ENCODE results near the gene TRIM31. TPM values are rescaled to one million over a fixed set of nuclear protein-coding genes. Genes with fewer than 3 reads are reported as not detected.

TRIM31 gene
- total and polyA plus RNA-seq, 7 donors = 0.36 to 133 (median 92.2) TPM; not detected in 2

DNA sequence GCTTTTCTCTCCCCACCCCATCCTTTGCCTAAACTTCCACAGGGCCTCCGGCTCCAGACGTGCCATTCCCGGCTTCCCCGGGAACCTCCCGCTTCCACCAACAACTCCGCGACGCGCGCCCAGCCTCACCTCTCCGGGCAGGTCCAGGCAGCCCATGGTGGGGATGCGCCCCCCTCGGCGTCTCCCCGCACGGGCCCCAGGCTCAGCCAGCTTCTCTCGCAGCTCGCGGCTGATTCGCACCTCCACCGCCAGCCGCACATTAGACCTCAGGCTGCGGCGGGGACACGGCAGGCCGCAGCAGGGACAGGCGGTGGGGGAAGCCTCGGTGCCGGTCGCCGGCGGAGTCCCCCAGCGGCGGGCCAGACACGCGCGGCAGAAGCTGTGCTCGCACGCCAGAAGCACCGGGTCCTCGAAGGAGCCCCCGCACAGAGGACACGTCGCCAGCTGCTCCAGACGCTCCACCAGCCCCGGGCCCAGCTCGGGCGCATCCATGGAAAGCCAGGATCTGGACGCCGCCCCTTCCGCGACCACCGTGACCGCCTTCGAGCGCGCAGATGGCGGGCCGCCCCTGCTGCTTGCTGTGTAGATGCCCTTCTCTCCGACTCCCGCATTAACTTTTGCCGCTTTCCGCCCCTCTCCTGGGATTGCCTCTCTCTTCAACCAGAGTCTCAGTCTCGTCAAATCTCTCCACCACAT lies 37.6 kb downstream of the TRIM31 start, which contains the start of gene RNF39:
Gene RNF39 (minus strand): TSS at position 676 of the 696 bp plus-strand sequence. CDS start 184 bp downstream, at position 492.
- intact Hi-C loops (cut with DNase I) = no loop called here
- no peaks in the 10 kb centered on the region for H3K9me3 ChIP-seq
- peaks cover 0 to 32% (median 28%) of the 10 kb centered on the region in 4 donors for H3K4me1 ChIP-seq
- peaks cover 0 to 4% (median 0%) of the 10 kb centered on the region in 4 donors for H3K36me3 ChIP-seq
- TF ChIP-seq POLR2A (IDR thresholded peaks at IDR 0.05) = no peak
- TF ChIP-seq, protein P1, sequence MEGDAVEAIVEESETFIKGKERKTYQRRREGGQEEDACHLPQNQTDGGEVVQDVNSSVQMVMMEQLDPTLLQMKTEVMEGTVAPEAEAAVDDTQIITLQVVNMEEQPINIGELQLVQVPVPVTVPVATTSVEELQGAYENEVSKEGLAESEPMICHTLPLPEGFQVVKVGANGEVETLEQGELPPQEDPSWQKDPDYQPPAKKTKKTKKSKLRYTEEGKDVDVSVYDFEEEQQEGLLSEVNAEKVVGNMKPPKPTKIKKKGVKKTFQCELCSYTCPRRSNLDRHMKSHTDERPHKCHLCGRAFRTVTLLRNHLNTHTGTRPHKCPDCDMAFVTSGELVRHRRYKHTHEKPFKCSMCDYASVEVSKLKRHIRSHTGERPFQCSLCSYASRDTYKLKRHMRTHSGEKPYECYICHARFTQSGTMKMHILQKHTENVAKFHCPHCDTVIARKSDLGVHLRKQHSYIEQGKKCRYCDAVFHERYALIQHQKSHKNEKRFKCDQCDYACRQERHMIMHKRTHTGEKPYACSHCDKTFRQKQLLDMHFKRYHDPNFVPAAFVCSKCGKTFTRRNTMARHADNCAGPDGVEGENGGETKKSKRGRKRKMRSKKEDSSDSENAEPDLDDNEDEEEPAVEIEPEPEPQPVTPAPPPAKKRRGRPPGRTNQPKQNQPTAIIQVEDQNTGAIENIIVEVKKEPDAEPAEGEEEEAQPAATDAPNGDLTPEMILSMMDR (IDR thresholded peaks at IDR 0.05) = no peak
- TF ChIP-seq POLR2AphosphoS5 (IDR thresholded peaks at IDR 0.05) = no peak
- TF ChIP-seq EP300 (IDR thresholded peaks at IDR 0.05) = no peak
- no peak for DNase-seq
- H3K4me3 ChIP-seq = peak within 1 kb of the TSS in 3 of 4 donors; percentile 7 to 11 (median 9)
- peaks cover 26 to 86% (median 70%) of the 10 kb centered on the region in 3 donors for H3K27me3 ChIP-seq
- 2% methylated on average over 64 of the region's 64 CpGs for WGBS, 2 donors
- H3K27ac ChIP-seq = no peak within 1 kb of the TSS

DNA sequence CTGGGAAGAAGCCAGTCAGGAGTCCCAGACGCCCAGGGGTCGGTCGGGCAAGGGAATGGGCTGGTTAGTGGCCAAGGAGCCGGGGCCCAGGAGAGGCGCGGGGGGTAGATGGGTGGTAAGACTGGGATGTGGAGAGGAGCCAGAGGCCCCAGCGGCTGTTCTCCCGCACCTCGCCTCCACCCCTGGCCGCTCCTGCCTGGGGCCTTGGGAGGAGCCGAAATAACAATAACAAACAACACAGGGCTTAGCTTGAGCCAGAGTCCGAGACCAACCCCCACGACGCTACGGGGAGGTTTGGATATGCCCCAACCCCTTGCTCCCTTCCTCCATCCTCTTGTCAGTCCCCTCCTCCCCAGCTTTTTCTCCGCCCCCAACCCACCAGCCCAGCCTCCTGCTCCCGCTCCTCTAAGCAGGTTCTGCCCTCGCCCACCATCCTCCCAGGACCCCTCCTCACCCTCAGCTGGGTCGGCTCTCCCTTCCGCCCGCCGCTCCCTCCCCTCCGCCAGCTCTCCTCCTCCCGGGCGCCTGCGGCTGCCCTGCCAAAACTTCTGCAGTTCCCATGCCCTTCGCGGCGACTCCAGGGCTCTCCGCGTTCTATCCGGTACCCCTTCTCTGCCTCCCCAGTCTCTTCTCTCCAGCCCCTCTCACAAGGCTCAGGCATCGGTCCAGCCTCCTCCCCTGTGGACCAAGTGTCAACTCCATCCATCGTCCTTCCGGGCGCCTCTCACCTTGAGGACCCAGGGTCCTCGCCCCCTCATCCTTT lies 38.4 kb downstream of the TRIM31 start:
- 3 to 8% methylated on average over 37 of the region's 37 CpGs for WGBS, 2 donors
- Histone ChIP-seq H3K9me3 (no peaks in the 10 kb centered on the region), H3K27ac (no peak overlapping the region), H3K27me3 (peaks cover 26 to 92% (median 72%) of the 10 kb centered on the region in 3 donors), H3K36me3 (peaks cover 0 to 11% (median 4%) of the 10 kb centered on the region in 4 donors), H3K4me3 (peak overlapping the region in 2 of 4 donors; percentile 7 to 11), H3K4me1 (peaks cover 0 to 32% (median 28%) of the 10 kb centered on the region in 4 donors)
- TF ChIP-seq EP300 (IDR thresholded peaks at IDR 0.05) = no peak
- no peak for TF ChIP-seq POLR2A (IDR thresholded peaks at IDR 0.05)
- TF ChIP-seq, protein P1 (IDR thresholded peaks at IDR 0.05) = no peak
- no peak for TF ChIP-seq POLR2AphosphoS5 (IDR thresholded peaks at IDR 0.05)
- no peak for DNase-seq
- intact Hi-C loops (cut with DNase I) = no loop called here

DNA sequence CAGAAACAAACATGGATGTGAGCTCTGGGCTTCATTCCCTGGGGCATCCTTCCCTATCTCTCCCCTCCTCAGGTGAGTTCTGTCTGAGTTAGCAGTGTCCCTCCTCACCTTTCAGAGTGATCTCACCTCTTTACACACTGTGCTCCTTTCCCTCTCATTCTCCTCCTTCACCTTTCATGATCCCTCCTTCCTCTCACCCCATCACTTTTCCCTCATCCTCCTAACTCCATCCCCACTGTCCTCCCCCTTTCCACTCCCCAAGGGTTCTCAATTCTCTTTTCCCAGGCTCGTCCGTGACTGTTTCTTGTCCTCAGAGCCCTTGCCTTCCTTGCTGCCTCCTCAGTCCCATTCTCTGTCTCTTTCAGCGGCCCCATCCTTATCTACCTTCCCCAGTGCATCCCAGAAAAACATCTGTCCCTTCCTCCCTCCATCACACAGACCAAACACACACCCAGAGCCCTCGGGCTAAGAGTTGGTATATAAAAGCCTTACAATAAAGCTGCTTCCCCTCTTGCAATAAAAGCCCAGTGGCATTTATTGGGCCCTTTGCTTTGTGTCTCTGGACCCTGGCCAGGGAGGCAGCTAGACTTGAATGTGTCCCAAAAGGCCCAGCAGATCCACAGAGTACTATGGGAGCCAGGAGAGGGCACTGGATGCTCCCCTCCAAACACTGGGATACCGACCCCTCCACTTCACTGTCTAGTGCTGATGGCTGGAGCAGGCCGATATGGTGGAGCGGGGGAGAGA lies 39.2 kb downstream of the TRIM31 start:
- no peak overlapping the region for H3K27ac ChIP-seq
- peaks cover 26 to 94% (median 72%) of the 10 kb centered on the region in 3 donors for H3K27me3 ChIP-seq
- TF ChIP-seq, protein P1 (IDR thresholded peaks at IDR 0.05) = no peak
- TF ChIP-seq POLR2A (IDR thresholded peaks at IDR 0.05) (no peak), POLR2AphosphoS5 (IDR thresholded peaks at IDR 0.05) (no peak), EP300 (IDR thresholded peaks at IDR 0.05) (no peak)
- H3K36me3 ChIP-seq = peaks cover 5 to 19% (median 13%) of the 10 kb centered on the region in 4 donors
- 20 to 57% methylated on average over 7 of the region's 7 CpGs for WGBS, 2 donors
- no peak for DNase-seq
- H3K4me1 ChIP-seq = peaks cover 0 to 32% (median 28%) of the 10 kb centered on the region in 4 donors
- H3K9me3 ChIP-seq = no peaks in the 10 kb centered on the region
- intact Hi-C loops (cut with DNase I) = no loop called here
- no peak overlapping the region for H3K4me3 ChIP-seq

DNA sequence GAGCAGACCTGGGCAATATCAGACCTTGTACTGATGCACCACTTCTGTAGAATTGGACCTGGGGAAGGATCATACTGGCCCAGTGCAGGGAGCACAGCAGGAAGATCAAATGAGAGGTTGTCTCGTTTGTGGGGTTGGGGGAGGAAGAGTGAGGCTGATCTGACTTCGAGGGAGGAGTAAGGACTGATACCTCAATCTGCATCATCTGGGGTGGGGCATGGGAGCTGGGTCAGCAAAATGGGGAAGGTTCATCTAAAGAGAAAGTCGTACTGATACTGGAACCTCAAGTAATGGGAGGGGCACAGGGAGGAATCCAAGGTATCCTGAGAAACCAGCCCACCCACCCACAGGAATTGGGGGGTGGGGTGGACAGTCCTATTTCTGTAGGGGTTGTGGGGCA lies 41.0 kb downstream of the TRIM31 start:
- TF ChIP-seq POLR2A (IDR thresholded peaks at IDR 0.05) (no peak), EP300 (IDR thresholded peaks at IDR 0.05) (no peak), POLR2AphosphoS5 (IDR thresholded peaks at IDR 0.05) (no peak)
- TF ChIP-seq, protein P1 (IDR thresholded peaks at IDR 0.05) = no peak

More for the DNA sequence above, 41.0 kb downstream of the TRIM31 start:
- no peaks in the 10 kb centered on the region for H3K9me3 ChIP-seq
- DNase-seq = no peak
- WGBS, 2 donors = 54 to 55% methylated on average over 3 of the region's 3 CpGs
- peaks cover 0 to 44% (median 39%) of the 10 kb centered on the region in 4 donors for H3K4me1 ChIP-seq
- intact Hi-C loops (cut with DNase I) = no loop called here
- H3K27ac ChIP-seq = no peak overlapping the region
- H3K27me3 ChIP-seq = peaks cover 26 to 77% (median 66%) of the 10 kb centered on the region in 3 donors
- peak overlapping the region in 1 of 4 donors; percentile 11 for H3K4me3 ChIP-seq
- H3K36me3 ChIP-seq = peaks cover 5 to 21% (median 13%) of the 10 kb centered on the region in 4 donors

Data from sigmoid colon (tissue), 7 donors.